Trophoblast cell (in vitro differentiated cells and primary cell): ENCODE measurements around the gene GGA1.
"Not testable (repeated sequence)": the region's sequence is repeated elsewhere in the genome, so short reads cannot be mapped to it uniquely, and the experiment has no call there.

ENCODE experiments used
- DNase-seq, 2 donors: peaks; one replicate each; pipeline ENCODE4 v3.0.0-alpha.2; 2016
- H2AFZ ChIP-seq: 2 replicates; pipeline ENCODE4 v1.6.1; 2013; ENCODE audit warnings: low read length, moderate library complexity, mild to moderate bottlenecking; ENCODE audit not compliant: insufficient read depth, poor library complexity
- H2AK5ac ChIP-seq: 2 replicates; pipeline ENCODE4 v1.6.1; 2013; ENCODE audit warnings: mild to moderate bottlenecking, low read length
- H2BK120ac ChIP-seq: 2 replicates; pipeline ENCODE4 v1.6.1; 2013; ENCODE audit warnings: low read length, mild to moderate bottlenecking, moderate library complexity; ENCODE audit not compliant: insufficient read depth, poor library complexity
- H2BK12ac ChIP-seq: 2 replicates; pipeline ENCODE4 v1.6.1; 2013; ENCODE audit warnings: mild to moderate bottlenecking, low read length, moderate library complexity
- H2BK5ac ChIP-seq: 2 replicates; pipeline ENCODE4 v1.6.1; 2013; ENCODE audit warnings: low read length, low read depth, moderate library complexity, mild to moderate bottlenecking; ENCODE audit not compliant: poor library complexity
- H3K14ac ChIP-seq: 2 replicates; pipeline ENCODE4 v1.6.1; 2013; ENCODE audit warnings: mild to moderate bottlenecking, low read length
- H3K18ac ChIP-seq: 2 replicates; pipeline ENCODE4 v1.6.1; 2013; ENCODE audit warnings: mild to moderate bottlenecking, low read length
- H3K23ac ChIP-seq: 2 replicates; pipeline ENCODE4 v1.6.1; 2013; ENCODE audit warnings: low read length
- H3K27ac ChIP-seq: 2 replicates; pipeline ENCODE4 v1.5.1; 2013; ENCODE audit warnings: low read depth, mild to moderate bottlenecking, inconsistent platforms, low read length, moderate library complexity
- H3K27me3 ChIP-seq: 2 replicates; pipeline ENCODE4 v1.6.1; 2013; ENCODE audit warnings: inconsistent platforms, mild to moderate bottlenecking, low read length, moderate library complexity; ENCODE audit not compliant: insufficient read depth
- H3K36me3 ChIP-seq, 2 experiments: 1 replicate in 1 of 2; 2 replicates in 1 of 2; pipeline ENCODE4 v1.6.1; 2013; ENCODE audit warnings: low read length in 2 of 2, mild to moderate bottlenecking in 2 of 2, moderate library complexity in 1 of 2; ENCODE audit not compliant: insufficient read depth in 2 of 2, control insufficient read depth in 1 of 2
- H3K4ac ChIP-seq: 2 replicates; pipeline ENCODE4 v1.6.1; 2013; ENCODE audit warnings: low read depth, mild to moderate bottlenecking, low read length, moderate library complexity
- H3K4me1 ChIP-seq, 2 experiments: 1 replicate in 1 of 2; 2 replicates in 1 of 2; pipeline ENCODE4 v1.6.1; 2013; ENCODE audit warnings: low read length in 2 of 2, mild to moderate bottlenecking in 2 of 2, moderate library complexity in 1 of 2; ENCODE audit not compliant: insufficient read depth in 2 of 2, control insufficient read depth in 1 of 2
- H3K4me2 ChIP-seq: 2 replicates; pipeline ENCODE4 v1.6.1; 2013; ENCODE audit warnings: inconsistent platforms, mild to moderate bottlenecking, low read length, moderate library complexity
- H3K4me3 ChIP-seq: 2 replicates; pipeline ENCODE4 v1.5.1; 2013; ENCODE audit warnings: mild to moderate bottlenecking, low read depth, low read length, inconsistent platforms
- H3K79me1 ChIP-seq: one replicate; pipeline ENCODE4 v1.6.1; 2013; ENCODE audit warnings: low read length
- H3K79me2 ChIP-seq: 2 replicates; pipeline ENCODE4 v1.6.1; 2013; ENCODE audit warnings: low read length, mild to moderate bottlenecking; ENCODE audit not compliant: control insufficient read depth, insufficient read depth, poor library complexity
- H3K9ac ChIP-seq: 2 replicates; pipeline ENCODE4 v1.6.1; 2013; ENCODE audit warnings: mild to moderate bottlenecking, low read length
- H3K9me3 ChIP-seq: 2 replicates; pipeline ENCODE4 v1.6.1; 2013; ENCODE audit warnings: low read depth, mild to moderate bottlenecking, control low read depth, inconsistent platforms, low read length; ENCODE audit not compliant: insufficient read depth
- H4K12ac ChIP-seq: 2 replicates; pipeline ENCODE4 v1.6.1; 2013; ENCODE audit warnings: low read depth, mild to moderate bottlenecking, low read length, moderate library complexity
- H4K8ac ChIP-seq: 2 replicates; pipeline ENCODE4 v1.6.1; 2013; ENCODE audit warnings: low read depth, mild to moderate bottlenecking, low read length, moderate library complexity
- H4K91ac ChIP-seq: one replicate; pipeline ENCODE4 v1.6.1; 2013; ENCODE audit warnings: low read depth, mild to moderate bottlenecking, low read length, moderate library complexity
- WGBS: extraction: QIAGEN DNeasy Blood & Tissue Kit; methylation state at CpG from one replicate; pipeline ENCODE4 v1.1.7; 2013; ENCODE audit warnings: missing lambda C conversion rate; ENCODE audit not compliant: insufficient read length, insufficient coverage; ENCODE audit errors: extremely low coverage; 5-methylcytosine and 5-hydroxymethylcytosine counted together

GGA1 gene

GRCh38 chr22:37655252-37655563, 46.6 kb downstream of the GGA1 start:
- Histone ChIP-seq H3K9ac (no peak overlapping the region), H3K27me3 (no peaks in the 10 kb centered on the region), H4K91ac (no peak overlapping the region), H4K12ac (no peak overlapping the region), H2AFZ (no peak overlapping the region), H3K23ac (no peak overlapping the region), H3K27ac (no peak overlapping the region), H3K9me3 (peaks cover 5% of the 10 kb centered on the region), H2BK120ac (no peak overlapping the region), H3K79me1 (no peaks in the 10 kb centered on the region), H3K4ac (no peak overlapping the region), H4K8ac (no peak overlapping the region), H3K18ac (no peak overlapping the region), H2BK12ac (no peak overlapping the region), H3K14ac (no peak overlapping the region), H2AK5ac (no peak overlapping the region), H3K4me3 (no peak overlapping the region), H2BK5ac (no peak overlapping the region), H3K4me2 (no peak overlapping the region), H3K36me3 (peaks cover 38 to 39% of the 10 kb centered on the region in 2 experiments), H3K4me1 (peaks cover 8 to 9% of the 10 kb centered on the region in 2 experiments), H3K79me2 (peaks cover 3% of the 10 kb centered on the region)
- no CpG with 5 or more reads among the region's 17 CpGs for WGBS
- no peak for DNase-seq

GRCh38 chr22:37656583-37656982, 47.9 kb downstream of the GGA1 start:
- H2BK12ac ChIP-seq = not testable (repeated sequence)

GRCh38 chr22:37657590-37658132, 49.0 kb downstream of the GGA1 start:
- no peak overlapping the region for H3K4me3 ChIP-seq
- no peak overlapping the region for H3K23ac ChIP-seq
- H2AK5ac ChIP-seq = no peak overlapping the region
- no peak overlapping the region for H3K27ac ChIP-seq
- DNase-seq = peak in 1 of 2 donors; percentile 30
- H3K4ac ChIP-seq = no peak overlapping the region
- H4K12ac ChIP-seq = no peak overlapping the region
- peaks cover 3% of the 10 kb centered on the region for H3K79me2 ChIP-seq
- H4K8ac ChIP-seq = peak overlapping the region; percentile 64
- H3K9me3 ChIP-seq = peaks cover 2% of the 10 kb centered on the region
- peaks cover 12 to 15% of the 10 kb centered on the region in 2 experiments for H3K4me1 ChIP-seq
- H2BK120ac ChIP-seq = no peak overlapping the region
- H3K9ac ChIP-seq = no peak overlapping the region
- peak overlapping the region; percentile 92 for H3K4me2 ChIP-seq
- H4K91ac ChIP-seq = no peak overlapping the region
- no peak overlapping the region for H3K18ac ChIP-seq
- no peak overlapping the region for H2BK5ac ChIP-seq
- H3K36me3 ChIP-seq = peaks cover 18 to 19% of the 10 kb centered on the region in 2 experiments
- no CpG with 5 or more reads among the region's 6 CpGs for WGBS
- H3K27me3 ChIP-seq = no peaks in the 10 kb centered on the region
- H2AFZ ChIP-seq = peak overlapping the region; percentile 11
- H3K79me1 ChIP-seq = no peaks in the 10 kb centered on the region
- H2BK12ac ChIP-seq = no peak overlapping the region
- H3K14ac ChIP-seq = no peak overlapping the region

More at GRCh38 chr22:37656583-37656982, 47.9 kb downstream of the GGA1 start:
- not testable (repeated sequence) for H2BK120ac ChIP-seq, H3K14ac ChIP-seq, H3K9me3 ChIP-seq, H3K79me1 ChIP-seq, H3K18ac ChIP-seq, H3K27ac ChIP-seq, H2AFZ ChIP-seq, H4K91ac ChIP-seq, H3K4ac ChIP-seq, H3K4me3 ChIP-seq, H4K12ac ChIP-seq, H4K8ac ChIP-seq, H2AK5ac ChIP-seq, H3K4me2 ChIP-seq, H2BK5ac ChIP-seq, H3K27me3 ChIP-seq, H3K79me2 ChIP-seq, H3K9ac ChIP-seq, DNase-seq, H3K23ac ChIP-seq
- H3K36me3 ChIP-seq = peaks cover 25% of the 10 kb centered on the region in 2 experiments
- H3K4me1 ChIP-seq = peaks cover 12 to 15% of the 10 kb centered on the region in 2 experiments
- WGBS = no CpG with 5 or more reads among the region's 4 CpGs

- WGBS = no CpG with 5 or more reads among the region's 101 CpGs
- no peak within 1 kb of the TSS for H2BK12ac ChIP-seq
- peaks cover 2% of the 10 kb centered on the region for H3K9me3 ChIP-seq
- DNase-seq = peak; percentile 99
- no peaks in the 10 kb centered on the region for H3K27me3 ChIP-seq
- H4K91ac ChIP-seq = no peak within 1 kb of the TSS
- H4K8ac ChIP-seq = peak within 1 kb of the TSS; percentile 81
- no peak within 1 kb of the TSS for H2BK120ac ChIP-seq
- peak within 1 kb of the TSS; percentile 23 for H3K14ac ChIP-seq
- peaks cover 12 to 15% of the 10 kb centered on the region in 2 experiments for H3K4me1 ChIP-seq
- no peak within 1 kb of the TSS for H3K4ac ChIP-seq
- H3K79me1 ChIP-seq = no peaks in the 10 kb centered on the region
- H3K4me3 ChIP-seq = peak within 1 kb of the TSS; percentile 86
- H3K18ac ChIP-seq = peak within 1 kb of the TSS; percentile 28
- H4K12ac ChIP-seq = peak within 1 kb of the TSS; percentile 23
- no peak within 1 kb of the TSS for H3K27ac ChIP-seq
- H3K9ac ChIP-seq = no peak within 1 kb of the TSS
- H2BK5ac ChIP-seq = no peak within 1 kb of the TSS
- peak within 1 kb of the TSS; percentile 92 for H3K4me2 ChIP-seq
- H3K23ac ChIP-seq = no peak within 1 kb of the TSS
- H3K36me3 ChIP-seq = peaks cover 12% of the 10 kb centered on the region in 2 experiments
- H2AFZ ChIP-seq = peak within 1 kb of the TSS; percentile 76
- peaks cover 3% of the 10 kb centered on the region for H3K79me2 ChIP-seq
- H2AK5ac ChIP-seq = peak within 1 kb of the TSS; percentile 3
Observed at GRCh38 chr22:37658133-37659065, 49.8 kb downstream of the GGA1 start, which contains the start of gene PDXP. PDXP (plus strand) TSS chr22:37658723; CDS start chr22:37658783, 60 bp downstream.
